Right ventricle myocardium superior (tissue), 1 donor: Measurements from ENCODE around the gene MCTP1. TPM values are rescaled to one million over a fixed set of nuclear protein-coding genes. Genes with fewer than 3 reads are reported as not detected.

Source experiments
- ATAC-seq: fragments of 200-7000 bp; cut with Tn5 transposase; one replicate; pipeline ENCODE4 v1.9.1; 2020; ENCODE audit warnings: mild to moderate bottlenecking; ENCODE audit not compliant: poor library complexity
- DNase-seq: peaks from one replicate; pipeline ENCODE4 v3.0.0-alpha.2; 2020
- intact Hi-C: fragments of 100-400 bp; cut with DNase I; formaldehyde crosslinking; loops from one replicate; pipeline ENCODE4 v1.11.2; 2022
- total RNA-seq: library from RNA; stranded (reverse); fragmentation: NEBNext Ultra II Directional; extraction: Animal tissue kit (Norgen Biotek cat#: 25700); gene quantifications from one replicate; pipeline ENCODE4 v1.2.1, GENCODE V29; 2021
- donor health status: DM: no; HTN: yes; CAD: no; lungs with severe emphysema.

The MCTP1 gene
- total RNA-seq, 1 donor from 2014 or later: 7.1 TPM

DNA sequence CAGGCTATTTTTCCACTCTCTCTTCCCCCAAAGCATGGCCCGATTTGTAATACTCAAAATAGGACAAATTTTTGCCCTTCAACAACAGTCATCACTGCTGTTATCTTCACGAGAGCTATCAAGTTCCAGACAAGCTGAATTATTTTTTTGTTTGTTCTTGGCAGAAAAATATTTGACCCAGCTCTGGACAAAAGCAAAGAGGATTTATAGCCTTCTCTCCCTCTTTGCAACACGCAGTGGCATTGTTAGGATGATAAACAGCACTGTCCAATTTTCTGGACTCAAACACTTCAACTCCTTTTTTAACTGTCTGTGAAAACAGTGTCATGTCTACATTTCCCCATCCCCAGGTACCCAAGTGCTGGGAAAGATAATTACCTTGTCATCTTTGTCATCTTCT, 506.2 kb downstream of the MCTP1 start:
- ATAC-seq: no peak

DNA sequence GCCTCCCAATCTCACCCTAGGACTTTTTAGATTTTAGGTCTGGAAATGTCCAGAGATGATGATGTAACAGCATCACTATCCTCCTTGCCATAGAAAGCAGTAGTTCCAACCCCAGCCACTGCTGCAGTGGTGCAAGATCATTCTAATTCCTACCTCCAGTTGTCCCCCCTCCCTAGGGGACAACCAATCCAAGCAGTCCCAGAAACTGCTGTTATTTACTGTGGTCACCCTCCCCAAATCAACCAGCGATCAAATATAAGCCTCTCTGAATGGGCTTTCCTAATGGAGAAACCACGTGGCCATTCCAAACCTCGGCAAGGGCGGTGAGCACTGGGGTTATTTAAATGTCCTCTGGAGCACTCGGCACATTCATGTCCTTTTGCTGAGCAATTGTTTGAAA, 506.6 kb downstream of the MCTP1 start:
- ATAC-seq: no peak
- DNase-seq: no peak
- intact Hi-C loops: no loop called here

More for the DNA sequence above, 506.2 kb downstream of the MCTP1 start:
- DNase-seq: no peak
- intact Hi-C loops: no loop called here

DNA sequence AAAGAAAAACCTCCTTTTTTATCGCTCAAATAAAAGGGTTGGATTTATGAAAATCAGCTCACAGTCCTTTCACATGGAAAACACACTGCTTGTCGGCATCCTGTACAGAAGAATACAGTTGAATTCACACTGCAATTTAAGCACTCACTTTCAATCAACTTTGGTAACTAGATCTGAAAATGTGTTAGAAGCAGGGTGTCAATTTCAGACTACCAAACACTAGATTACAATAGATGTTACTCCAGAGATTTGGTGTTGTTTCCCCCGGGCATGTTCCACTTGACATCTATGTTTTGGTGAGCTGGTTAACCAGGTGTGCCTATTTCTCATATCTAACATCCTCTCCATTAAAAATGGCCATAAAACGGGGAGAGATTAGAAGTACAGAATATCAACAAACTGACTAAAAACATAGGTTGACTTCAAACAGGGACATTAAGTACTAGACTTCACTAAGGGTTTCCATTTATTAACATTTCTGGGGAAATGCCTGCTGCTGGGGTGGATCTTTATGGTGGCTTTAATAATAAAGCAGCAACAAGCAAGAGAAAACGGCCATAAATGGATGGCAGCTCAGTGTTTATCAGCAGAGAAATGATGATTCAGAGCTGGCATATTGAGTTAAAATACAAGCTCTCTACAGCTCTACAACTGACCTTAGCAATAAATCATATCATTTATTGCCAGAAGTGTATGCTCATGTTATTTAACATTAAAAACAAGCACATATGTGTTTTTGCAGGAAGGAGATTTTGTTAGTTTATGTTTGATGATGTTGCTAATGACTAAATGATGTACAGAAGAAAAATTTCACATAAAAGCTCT, 507.6 kb downstream of the MCTP1 start:
- no peak for DNase-seq
- intact Hi-C loops: no loop called here

DNA sequence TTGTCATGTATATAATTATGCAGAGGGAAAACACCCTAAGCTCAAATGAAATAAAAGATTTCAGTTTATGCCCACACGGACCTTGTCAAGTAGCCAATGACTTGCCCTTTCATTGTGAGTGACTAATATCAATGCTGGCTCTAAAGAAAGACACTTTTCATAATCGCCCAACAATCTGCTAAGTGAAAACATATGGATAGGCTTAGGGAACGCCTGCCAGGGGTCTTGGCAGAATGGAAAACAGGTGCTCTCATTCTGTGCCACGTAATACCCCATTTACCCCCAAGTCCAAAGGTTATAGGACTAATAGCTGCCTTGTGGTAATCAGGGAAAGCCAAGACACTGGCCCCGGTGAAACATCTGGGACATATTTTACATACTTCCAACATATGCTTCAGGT, 508.7 kb downstream of the MCTP1 start:
- DNase-seq (no peak), ATAC-seq (no peak)
- intact Hi-C loops: no loop called here

More for the DNA sequence above, 507.6 kb downstream of the MCTP1 start:
- ATAC-seq: no peak

DNA sequence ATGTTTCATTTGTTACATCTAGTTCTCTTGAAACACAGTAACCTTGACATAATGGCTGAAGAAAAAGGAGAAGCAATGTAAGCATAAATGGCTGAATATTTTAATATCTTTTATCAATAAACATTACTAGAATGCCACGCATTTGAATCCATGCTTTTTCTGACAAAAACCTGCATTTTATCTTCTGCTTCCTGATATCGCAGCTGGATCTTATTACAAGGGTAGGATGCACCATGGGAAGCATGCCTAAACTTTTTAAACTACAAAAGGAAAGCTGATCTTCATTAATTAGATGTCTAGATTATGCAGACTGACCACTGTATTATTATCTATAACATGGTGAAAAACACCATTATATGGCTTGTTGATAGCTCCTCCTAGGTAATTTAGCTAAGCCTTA, 509.8 kb downstream of the MCTP1 start:
- intact Hi-C loops: no loop called here
- ATAC-seq: no peak
- no peak for DNase-seq

DNA sequence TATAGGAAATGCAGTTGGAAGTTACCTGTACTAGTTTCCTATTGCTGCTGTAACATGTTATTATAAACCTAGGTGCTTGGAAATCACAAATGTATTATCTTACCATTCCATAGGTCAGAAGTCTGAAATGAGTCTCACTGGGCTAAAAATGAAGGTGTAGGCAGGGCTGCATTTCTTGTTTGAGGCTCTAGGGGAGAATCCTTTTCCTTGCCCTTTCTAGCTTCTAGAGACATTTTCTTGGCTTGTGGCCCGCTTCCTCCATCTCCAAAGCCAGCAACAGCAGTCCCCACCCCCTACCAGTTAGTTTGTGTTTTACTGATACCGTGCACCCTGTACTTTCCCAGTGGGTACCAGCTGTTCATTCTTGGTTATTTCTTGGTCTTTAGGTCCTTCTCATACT, 513.2 kb downstream of the MCTP1 start:
- ATAC-seq (no peak), DNase-seq (no peak)
- intact Hi-C loops: no loop called here

DNA sequence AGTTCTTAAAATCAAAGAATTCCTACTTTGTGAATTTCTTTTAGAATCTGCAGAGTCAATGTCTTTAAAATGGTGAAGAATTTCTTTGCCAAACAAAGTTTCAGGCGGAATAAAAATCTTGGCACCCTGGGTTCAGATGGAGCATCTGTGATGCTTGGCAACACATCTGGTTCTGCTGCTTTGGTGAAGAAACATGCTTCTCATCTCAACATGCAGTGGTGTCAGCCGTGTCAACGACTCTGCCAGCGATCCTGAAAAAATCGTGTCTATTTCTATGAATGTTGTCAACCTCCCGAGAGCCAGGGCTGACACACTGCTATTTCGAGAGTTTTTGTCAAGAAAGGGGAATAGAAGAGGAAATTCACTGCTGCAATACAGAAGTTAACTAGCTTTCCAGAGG, 514.9 kb downstream of the MCTP1 start:
- intact Hi-C loops: no loop called here
- no peak for ATAC-seq
- no peak for DNase-seq

DNA sequence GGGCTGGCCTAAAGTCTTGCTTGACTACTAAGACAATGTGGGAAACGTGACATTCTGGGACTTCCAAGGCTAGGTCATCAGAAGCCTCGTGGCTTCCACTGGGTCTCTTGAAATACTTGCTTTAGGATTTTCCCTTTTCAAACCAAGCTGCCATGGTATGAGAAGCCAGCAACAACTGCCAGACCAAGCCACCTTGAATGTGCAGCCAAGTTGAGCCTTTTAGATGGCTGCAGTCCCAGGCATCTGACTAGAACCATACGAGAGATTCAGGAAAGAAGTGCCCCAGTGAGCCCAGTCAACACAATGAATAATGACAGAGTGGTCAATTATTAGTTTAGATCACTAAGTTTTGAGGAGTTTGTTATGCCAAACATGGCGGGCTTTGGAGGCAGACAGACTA, 523.1 kb downstream of the MCTP1 start:
- no peak for DNase-seq
- no peak for ATAC-seq
- intact Hi-C loops: no loop called here

DNA sequence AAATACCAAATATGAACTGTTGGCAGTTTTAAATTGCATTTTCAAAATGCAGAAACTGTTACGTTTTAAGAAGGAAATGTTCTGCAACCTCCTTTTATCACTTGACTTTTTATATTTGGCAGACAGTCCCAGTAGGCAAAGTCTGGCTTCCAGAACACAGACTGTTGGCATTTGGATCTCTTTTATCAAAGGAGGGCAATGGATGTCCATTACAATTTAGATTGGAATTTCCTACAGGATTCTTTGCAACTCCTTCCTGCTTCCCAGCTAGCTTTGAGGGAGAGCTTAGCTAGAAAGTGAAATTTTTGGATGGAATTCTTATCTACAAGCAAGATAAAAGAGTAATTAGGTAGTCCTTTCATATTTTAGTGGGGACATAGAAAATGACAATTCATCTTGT, 523.8 kb downstream of the MCTP1 start:
- DNase-seq (no peak), ATAC-seq (no peak)
- intact Hi-C loops: no loop called here

DNA sequence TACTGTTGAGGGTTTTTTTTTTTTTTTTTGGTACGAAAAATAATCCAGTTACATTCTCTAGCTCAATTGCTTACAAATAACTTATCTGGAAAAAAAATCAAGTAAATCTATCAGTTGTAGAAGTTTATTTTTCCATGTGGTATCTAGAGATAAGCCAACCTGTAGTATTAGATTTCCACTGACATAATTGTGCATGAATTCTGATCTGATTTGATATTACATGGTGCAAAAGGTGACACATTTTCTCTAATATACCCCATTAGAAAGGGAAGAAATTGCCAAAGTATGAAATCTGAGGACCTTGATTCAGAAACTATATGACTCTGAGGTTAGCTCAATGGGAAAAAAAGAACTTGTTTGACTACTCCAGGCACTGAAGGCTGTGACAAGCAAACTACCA, 524.9 kb downstream of the MCTP1 start:
- ATAC-seq: no peak

DNA sequence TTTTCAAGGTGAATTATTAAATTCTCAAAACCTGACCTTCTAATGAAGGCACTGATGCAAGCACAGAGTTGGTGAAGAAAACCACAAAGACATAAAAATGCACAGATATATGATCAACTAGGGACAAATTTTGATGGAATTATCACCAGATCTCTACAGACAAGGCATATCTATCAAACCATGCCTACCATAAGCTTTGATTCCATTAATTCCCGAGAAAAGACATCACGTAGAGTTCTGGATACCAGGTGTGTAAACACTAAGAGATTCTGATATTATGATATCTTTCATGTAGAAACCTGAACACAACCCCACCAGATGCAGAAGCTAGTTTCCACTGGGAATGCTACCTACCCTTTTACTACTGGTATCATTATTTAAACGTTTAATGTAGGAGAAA, 525.9 kb downstream of the MCTP1 start:
- intact Hi-C loops: no loop called here
- DNase-seq (no peak), ATAC-seq (no peak)

More for the DNA sequence above, 524.9 kb downstream of the MCTP1 start:
- no peak for DNase-seq
- intact Hi-C loops: no loop called here

DNA sequence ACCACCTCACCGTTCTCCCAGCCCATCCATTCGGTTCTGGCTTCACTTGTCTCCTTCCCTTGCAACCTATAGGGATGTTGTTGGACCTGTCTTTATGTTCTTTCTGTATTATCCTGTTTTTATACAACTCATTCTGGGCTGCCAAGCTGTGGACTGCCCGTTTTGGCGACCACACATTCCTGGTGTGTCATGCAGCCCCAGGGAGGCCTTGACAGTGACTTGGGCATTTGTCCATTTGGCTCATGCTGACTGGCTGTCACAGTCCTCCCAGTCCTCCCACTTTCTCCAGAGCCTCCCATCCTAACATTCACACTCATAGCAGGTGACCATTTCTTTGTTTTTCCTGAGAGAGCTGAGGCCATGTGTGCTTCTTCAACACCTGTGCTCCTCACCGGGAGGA, 530.1 kb downstream of the MCTP1 start:
- no peak for DNase-seq
- intact Hi-C loops: no loop called here
- no peak for ATAC-seq

DNA sequence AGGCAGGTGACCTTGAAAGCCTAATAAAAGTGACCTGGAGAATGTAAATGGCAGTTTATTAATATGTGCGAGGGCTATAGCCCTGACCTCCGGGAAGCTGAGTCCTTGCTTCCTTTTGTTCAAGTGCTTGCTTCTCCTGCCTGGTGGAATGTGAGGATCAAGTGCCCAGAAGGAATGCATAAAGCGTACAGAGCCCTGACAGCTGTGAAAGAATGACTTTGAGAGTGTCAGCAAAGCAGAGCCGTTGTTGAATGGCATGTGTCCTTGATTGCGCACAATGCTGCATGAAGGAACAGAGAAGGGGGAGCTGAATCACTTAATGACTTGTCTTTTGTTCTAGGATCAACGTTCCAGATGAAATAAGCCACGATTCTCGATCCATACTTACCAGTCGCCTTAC, 533.4 kb downstream of the MCTP1 start:
- intact Hi-C loops: no loop called here
- peak; percentile 52 for ATAC-seq
- DNase-seq: no peak

DNA sequence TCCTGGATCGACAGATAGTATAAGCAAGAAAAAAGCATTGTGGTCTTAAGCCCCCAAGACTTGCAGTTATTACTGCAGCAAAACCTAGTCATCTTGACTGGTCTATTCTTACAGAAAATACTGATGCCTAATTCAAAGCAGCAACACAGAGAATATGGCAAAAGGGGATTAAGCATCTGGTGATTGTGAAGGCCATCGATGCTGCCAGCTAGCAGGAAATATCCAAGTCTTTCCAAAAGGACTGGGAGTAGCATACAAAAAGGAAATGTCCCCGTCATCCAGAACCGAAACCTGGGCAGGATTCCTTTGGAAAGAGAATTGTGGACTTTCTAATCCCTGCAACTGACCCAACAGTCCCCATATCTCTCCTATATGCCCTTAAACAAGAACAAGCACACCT, 534.2 kb downstream of the MCTP1 start:
- DNase-seq (no peak), ATAC-seq (no peak)
- intact Hi-C loops: no loop called here

DNA sequence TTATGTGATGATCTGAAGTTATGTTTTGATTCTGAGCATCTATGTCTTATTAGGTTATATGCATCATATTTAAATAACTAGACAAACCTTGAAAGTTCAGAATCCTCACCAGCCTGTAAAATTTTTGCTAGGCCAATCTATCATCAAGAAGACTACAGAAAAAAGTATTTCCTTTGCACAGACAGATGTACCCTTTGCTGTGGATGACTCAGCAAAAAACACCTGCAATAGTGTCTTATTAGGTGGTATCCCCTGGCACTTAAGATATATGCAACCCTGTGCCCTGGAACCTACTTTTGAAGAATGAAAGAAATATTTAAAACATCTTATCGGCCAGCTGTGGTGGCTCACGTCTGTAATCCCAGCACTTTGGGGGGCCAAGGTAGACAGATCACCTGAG, 535.9 kb downstream of the MCTP1 start:
- DNase-seq (no peak), ATAC-seq (no peak)
- intact Hi-C loops: no loop called here

DNA sequence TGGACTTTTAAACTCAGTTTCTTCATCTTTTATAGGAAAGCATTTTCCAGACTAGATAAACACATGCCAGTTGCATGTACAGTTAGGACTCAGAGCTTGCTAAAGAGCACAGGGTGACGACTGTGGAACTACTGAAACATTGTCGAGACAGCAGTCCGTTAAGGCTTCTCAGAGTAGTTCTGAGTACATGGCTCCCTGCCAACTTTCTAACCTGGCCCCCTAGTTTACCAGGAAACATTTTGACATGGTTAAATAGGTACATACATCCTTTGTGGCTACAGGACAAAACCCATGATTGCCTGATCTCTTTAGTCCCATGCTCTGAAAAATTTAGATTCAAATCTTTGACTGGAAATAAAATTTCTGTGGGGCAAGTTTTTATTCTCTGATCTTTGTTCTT, 536.7 kb downstream of the MCTP1 start:
- intact Hi-C loops: no loop called here
- ATAC-seq (no peak), DNase-seq (no peak)

DNA sequence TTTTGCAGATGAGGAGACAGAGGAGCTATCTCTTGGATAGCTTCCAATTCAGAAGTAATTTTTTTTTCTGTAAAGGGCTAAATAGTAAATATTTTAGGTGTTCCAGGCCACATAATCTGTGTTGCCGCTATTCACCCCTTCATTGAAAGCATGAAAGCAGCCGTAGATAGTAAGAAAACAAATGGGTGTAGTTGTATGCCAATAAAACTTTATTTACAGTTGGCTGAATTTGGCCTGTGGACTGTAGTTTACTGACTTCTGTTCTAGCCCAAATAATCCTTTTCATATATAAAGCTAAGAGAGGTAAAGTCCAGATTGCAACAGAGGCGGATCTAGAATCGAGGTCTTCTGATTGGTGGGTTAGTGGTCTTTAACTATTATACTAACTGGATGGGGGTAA, 537.5 kb downstream of the MCTP1 start:
- DNase-seq (no peak), ATAC-seq (no peak)
- intact Hi-C loops: no loop called here

DNA sequence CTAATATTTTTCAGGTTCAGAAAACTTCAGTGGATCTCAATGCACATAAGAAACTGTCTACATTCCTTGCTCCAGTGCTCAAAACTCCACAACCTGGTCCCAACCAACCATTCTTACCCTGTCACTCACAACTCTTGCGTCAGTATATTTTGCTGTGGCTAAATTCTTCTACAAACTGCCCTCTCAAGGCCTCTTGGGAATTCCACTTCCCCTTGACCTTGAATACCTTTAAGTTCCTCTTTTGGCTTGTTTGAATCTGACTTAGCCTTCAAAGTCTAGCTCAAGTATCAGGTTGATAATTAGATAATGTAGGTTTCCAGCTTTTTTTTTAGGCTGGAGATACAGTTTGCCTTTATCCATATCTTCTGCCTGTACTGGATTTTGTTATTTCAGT, 538.2 kb downstream of the MCTP1 start:
- DNase-seq: no peak

DNA sequence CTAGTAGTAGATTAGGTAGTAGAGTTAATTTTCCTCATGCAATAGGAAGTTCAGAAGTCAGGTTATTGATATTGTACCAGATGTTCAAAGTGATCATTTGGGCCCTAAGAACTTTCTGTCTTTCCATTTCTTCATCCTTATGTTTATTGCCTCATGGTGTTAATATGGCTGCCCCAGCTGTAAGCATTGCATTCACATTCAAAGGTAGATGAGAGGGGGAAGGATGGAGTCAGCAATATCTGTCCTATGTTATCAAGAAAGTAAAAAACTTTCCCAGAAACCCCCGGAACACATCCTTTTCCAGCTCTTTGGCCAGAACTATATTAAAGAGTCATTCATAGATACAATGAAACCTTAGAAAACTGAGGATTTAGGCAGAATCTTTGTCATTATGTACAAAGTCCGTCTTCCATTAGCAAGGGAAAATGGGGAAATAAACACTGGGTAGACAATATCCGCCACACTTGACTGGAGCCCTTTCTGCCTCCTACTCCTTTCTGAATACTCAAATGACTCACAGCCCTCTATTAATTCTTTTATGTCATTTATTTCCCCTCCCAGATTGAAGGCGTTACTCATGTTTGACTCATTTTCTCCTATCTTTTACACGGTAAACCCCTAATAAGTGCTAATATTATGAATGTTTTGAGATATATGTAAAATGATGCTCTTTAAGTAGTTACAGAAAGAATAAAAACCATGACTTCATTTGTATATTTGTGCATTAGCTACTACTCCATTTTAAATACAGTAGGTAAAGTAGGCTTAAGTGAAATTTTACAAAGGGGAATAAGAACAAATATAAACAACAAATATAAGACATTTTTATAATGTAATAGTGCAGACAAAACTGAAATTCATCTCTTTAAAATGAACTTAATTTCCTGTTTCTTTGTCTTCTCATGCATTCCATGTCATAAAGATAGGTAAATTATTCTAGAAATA, 538.8 kb downstream of the MCTP1 start:
- no peak for ATAC-seq
- no peak for DNase-seq
- intact Hi-C loops: no loop called here

More for the DNA sequence above, 538.2 kb downstream of the MCTP1 start:
- intact Hi-C loops: no loop called here
- ATAC-seq: no peak

DNA sequence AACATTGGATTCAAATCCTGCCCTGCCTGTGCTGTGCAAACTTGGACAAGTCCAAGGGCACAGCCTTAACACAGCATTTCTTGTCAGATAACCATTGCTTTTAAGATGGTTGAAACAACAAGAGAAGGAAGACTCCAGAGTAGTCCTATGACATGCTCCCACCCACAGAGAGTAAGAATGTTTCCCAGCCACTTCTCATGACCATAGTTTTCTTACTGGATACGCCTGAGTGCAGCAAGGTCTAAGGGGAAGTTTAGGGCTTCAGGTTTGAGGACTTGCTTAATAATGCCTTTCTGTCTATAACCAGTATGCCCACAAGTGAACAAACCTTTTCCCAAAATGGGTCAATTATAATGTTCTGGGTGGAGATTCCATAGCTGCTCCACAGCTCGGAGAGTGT, 540.0 kb downstream of the MCTP1 start:
- ATAC-seq (no peak), DNase-seq (no peak)
- intact Hi-C loops: no loop called here
